ENCODE data around the gene SLC27A3. TPM values are rescaled to one million over a fixed set of nuclear protein-coding genes. Genes with fewer than 3 reads are reported as not detected.
A peak's percentile ranks its signal among the peaks of the same experiment; 100 is the strongest.

The SLC27A3 gene
- total and polyA plus RNA-seq, 9 of the 15 experiments (the other 6 are each of a cell fraction or from before 2014, with no cell fraction given) = 0.57 to 5.2 (median 2.8) TPM

- no peak for TF ChIP-seq DLX4 (CRISPR knock-in tag; IDR thresholded peaks at IDR 0.05)
- no peak for TF ChIP-seq USF1 (CRISPR knock-in tag; IDR thresholded peaks at IDR 0.05)
- TF ChIP-seq DPF2 (IDR thresholded peaks at IDR 0.05) = peak; percentile 33; the same call in 1 of the 2 replicates
- peak; percentile 30 for TF ChIP-seq GTF3C2 (IDR thresholded peaks at IDR 0.05; ENCODE audit: borderline replicate concordance, extremely low read depth, insufficient read length)
- TF ChIP-seq MITF (IDR thresholded peaks at IDR 0.05) = no peak
- peak; percentile 35; the same call in 1 of the 2 replicates for TF ChIP-seq BACH1 (tag; IDR thresholded peaks at IDR 0.05)
- 0 out of 4 replicates have a peak, but pooled peaks of 1 of the 2 experiments have one; percentile 3 for TF ChIP-seq NRF1 (conservative IDR thresholded peaks at IDR 0.05 in 1 of 2, IDR thresholded peaks at IDR 0.05 in 1 of 2)
- TF ChIP-seq NELFE (IDR thresholded peaks at IDR 0.05; ENCODE audit: insufficient read depth, insufficient read length) = no peak
- peak; percentile 57; the same call in 1 of the 2 replicates for TF ChIP-seq BCOR (IDR thresholded peaks at IDR 0.05)
- TF ChIP-seq ZBTB2 (IDR thresholded peaks at IDR 0.05) = no peak
- peak; percentile 40; the same call in 1 of the 2 replicates for TF ChIP-seq SMARCA4 (IDR thresholded peaks at IDR 0.05)
- TF ChIP-seq CBX5 (IDR thresholded peaks at IDR 0.05; ENCODE audit: borderline replicate concordance, low read depth) = no peak
- no peak for TF ChIP-seq EGR1 (conservative IDR thresholded peaks at IDR 0.05)
- TF ChIP-seq JUNB (CRISPR knock-in tag; conservative IDR thresholded peaks at IDR 0.05) = no peak
- no peak for TF ChIP-seq HNRNPK (IDR thresholded peaks at IDR 0.05; ENCODE audit: low read depth, low read length, poor library complexity, severe bottlenecking)
- TF ChIP-seq MCM5 (IDR thresholded peaks at IDR 0.05; ENCODE audit: low read depth) = no peak
- no peak for TF ChIP-seq CBX8 (IDR thresholded peaks at IDR 0.05; ENCODE audit: borderline replicate concordance, extremely low read depth, low read depth, low read length, poor library complexity, severe bottlenecking)
- TF ChIP-seq NKRF (IDR thresholded peaks at IDR 0.05; ENCODE audit: borderline replicate concordance) = no peak
- no peak for TF ChIP-seq GATAD2B (IDR thresholded peaks at IDR 0.05; ENCODE audit: borderline replicate concordance)
Observed at GRCh38 chr1:153790966-153791647, 15.9 kb downstream of the SLC27A3 start (continued).

All from K562 (cell line).